Measurements from ENCODE around the gene FBXW7.

The FBXW7 gene

DNA sequence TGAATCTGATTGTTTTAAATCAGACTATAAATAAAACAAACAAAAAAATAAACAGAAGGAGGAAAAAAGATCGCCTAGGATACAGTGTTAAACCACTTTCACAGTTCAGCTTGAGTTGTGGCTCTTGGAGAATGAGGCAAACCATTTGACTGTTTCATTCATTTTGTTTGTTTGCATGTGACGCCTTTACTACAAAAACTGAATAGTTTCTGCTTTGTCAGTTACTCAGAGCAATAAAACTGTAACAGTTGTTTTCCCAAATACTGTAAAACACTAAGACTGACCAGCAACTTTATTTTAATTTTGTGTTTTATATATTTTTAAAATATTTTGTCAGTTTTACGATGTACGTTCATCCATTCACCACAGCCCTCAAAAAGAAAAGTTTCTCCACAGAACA, 214.5 kb downstream of the FBXW7 start:
- Histone ChIP-seq H3K4me3 (ENCODE audit: low read length in 2 of 2) (no peak overlapping the region), H3K27me3 (ENCODE audit: control insufficient read depth in 1 of 2, insufficient read depth in 2 of 2, low read length in 2 of 2) (no peaks in the 10 kb centered on the region), H3K9ac (ENCODE audit: low read length in 2 of 2) (no peak overlapping the region), H3K9me3 (ENCODE audit: control insufficient read depth in 2 of 2, low read length in 2 of 2) (no peaks in the 10 kb centered on the region), H3K27ac (ENCODE audit: low read length) (no peak overlapping the region), H3K36me3 (ENCODE audit: control insufficient read depth in 2 of 2, insufficient read depth in 2 of 2, low read length in 2 of 2) (peaks cover 4 to 10% of the 10 kb centered on the region in 2 donors), H3K4me1 (ENCODE audit: control insufficient read depth, insufficient read depth, low read length) (peaks cover 10% of the 10 kb centered on the region)

DNA sequence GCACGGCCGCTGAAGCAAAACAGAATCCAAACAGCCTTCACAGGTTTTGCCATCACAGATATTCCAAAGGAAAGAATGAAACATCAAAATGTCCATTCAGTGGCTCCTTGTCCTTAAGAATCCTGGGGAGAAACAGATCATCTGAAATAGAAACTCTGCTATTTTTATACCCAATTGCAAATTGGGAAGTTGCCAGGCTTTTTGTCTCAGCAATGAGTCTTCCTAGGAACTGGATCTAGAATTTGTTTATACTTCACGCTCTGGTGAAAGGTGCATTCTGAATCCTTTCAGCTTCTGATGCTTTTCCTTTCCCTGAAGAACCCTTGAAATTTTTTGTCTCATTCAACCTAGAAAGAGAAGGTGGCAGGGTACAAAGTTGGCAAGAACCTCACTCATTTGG, 218.9 kb downstream of the FBXW7 start:
- H3K27ac ChIP-seq (ENCODE audit: low read length) = no peak overlapping the region

DNA sequence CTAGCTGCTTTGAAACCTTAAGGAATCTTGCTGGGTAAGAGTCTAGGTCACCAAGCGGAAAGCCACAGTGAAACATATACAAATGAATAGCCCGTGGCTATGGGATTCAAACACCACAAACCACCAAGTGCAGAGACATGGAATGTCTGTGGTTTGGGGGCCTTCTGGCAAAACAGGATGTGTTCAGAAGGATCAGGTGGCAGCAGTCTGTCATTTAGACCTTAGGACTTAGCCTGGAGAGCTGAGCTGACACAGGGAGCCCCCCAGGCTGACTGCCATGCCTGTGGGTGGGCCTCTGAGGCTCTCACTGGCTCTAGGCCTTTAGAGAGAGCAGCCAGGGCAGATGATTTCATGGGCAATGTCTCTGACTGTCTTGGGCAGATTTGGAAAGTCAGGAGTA, 225.6 kb downstream of the FBXW7 start:
- no peaks in the 10 kb centered on the region for H3K27me3 ChIP-seq (ENCODE audit: control insufficient read depth in 1 of 2, insufficient read depth in 2 of 2, low read length in 2 of 2)
- no peaks in the 10 kb centered on the region for H3K36me3 ChIP-seq (ENCODE audit: control insufficient read depth in 2 of 2, insufficient read depth in 2 of 2, low read length in 2 of 2)
- H3K9me3 ChIP-seq (ENCODE audit: control insufficient read depth in 2 of 2, low read length in 2 of 2) = no peaks in the 10 kb centered on the region
- no peak overlapping the region for H3K9ac ChIP-seq (ENCODE audit: low read length in 2 of 2)
- H3K4me3 ChIP-seq (ENCODE audit: low read length in 2 of 2) = no peak overlapping the region
- no peak overlapping the region for H3K27ac ChIP-seq (ENCODE audit: low read length)
- H3K4me1 ChIP-seq (ENCODE audit: control insufficient read depth, insufficient read depth, low read length) = no peaks in the 10 kb centered on the region

More for the DNA sequence above, 218.9 kb downstream of the FBXW7 start:
- Histone ChIP-seq H3K4me1 (ENCODE audit: control insufficient read depth, insufficient read depth, low read length) (peaks cover 11% of the 10 kb centered on the region), H3K27me3 (ENCODE audit: control insufficient read depth in 1 of 2, insufficient read depth in 2 of 2, low read length in 2 of 2) (no peaks in the 10 kb centered on the region), H3K9ac (ENCODE audit: low read length in 2 of 2) (no peak overlapping the region), H3K36me3 (ENCODE audit: control insufficient read depth in 2 of 2, insufficient read depth in 2 of 2, low read length in 2 of 2) (no peaks in the 10 kb centered on the region), H3K9me3 (ENCODE audit: control insufficient read depth in 2 of 2, low read length in 2 of 2) (no peaks in the 10 kb centered on the region), H3K4me3 (ENCODE audit: low read length in 2 of 2) (no peak overlapping the region)

DNA sequence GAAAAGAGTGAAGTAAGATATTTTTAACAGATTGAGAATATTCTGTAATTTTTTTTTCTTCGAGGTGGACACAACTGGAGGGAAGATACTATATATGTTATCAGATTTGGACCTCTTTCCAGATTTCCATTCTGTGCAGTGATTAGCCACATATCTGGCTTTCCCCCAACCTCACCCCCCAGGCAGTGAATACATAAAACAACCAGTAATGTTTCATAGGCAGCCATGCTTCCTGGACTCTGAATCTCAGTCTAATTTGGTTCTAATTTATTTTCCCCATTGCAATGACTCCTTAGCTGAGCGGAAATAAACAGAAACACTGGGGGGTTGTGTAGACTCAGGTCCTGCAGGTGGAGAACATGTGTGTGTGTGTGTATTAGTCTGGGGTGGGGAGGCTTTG, 226.5 kb downstream of the FBXW7 start:
- Histone ChIP-seq H3K9me3 (ENCODE audit: control insufficient read depth in 2 of 2, low read length in 2 of 2) (no peaks in the 10 kb centered on the region), H3K4me3 (ENCODE audit: low read length in 2 of 2) (no peak overlapping the region)

DNA sequence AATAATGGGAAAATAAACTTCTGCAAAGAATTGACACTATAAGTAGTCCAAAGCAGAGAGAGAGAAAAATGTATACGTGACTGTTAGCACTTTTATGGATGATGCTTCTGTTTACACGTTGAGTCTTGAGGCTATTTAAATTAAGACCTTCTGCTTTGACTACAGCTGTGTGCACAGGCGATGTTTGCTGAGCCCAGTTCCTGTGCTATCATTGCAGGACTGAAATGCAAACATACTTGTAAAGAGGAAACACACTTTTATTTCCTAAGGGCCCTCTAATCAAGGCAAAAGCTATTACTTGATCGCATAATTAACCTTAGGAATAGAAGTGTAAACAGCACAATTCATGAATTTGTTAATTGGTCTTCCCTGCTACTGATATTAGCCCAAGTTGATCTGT, 226.9 kb downstream of the FBXW7 start:
- Histone ChIP-seq H3K4me1 (ENCODE audit: control insufficient read depth, insufficient read depth, low read length) (peaks cover 2% of the 10 kb centered on the region), H3K9ac (ENCODE audit: low read length in 2 of 2) (no peak overlapping the region), H3K36me3 (ENCODE audit: control insufficient read depth in 2 of 2, insufficient read depth in 2 of 2, low read length in 2 of 2) (no peaks in the 10 kb centered on the region), H3K27ac (ENCODE audit: low read length) (no peak overlapping the region), H3K27me3 (ENCODE audit: control insufficient read depth in 1 of 2, insufficient read depth in 2 of 2, low read length in 2 of 2) (no peaks in the 10 kb centered on the region), H3K9me3 (ENCODE audit: control insufficient read depth in 2 of 2, low read length in 2 of 2) (no peaks in the 10 kb centered on the region), H3K4me3 (ENCODE audit: low read length in 2 of 2) (no peak overlapping the region)

More for the DNA sequence above, 226.5 kb downstream of the FBXW7 start:
- no peaks in the 10 kb centered on the region for H3K36me3 ChIP-seq (ENCODE audit: control insufficient read depth in 2 of 2, insufficient read depth in 2 of 2, low read length in 2 of 2)
- no peaks in the 10 kb centered on the region for H3K27me3 ChIP-seq (ENCODE audit: control insufficient read depth in 1 of 2, insufficient read depth in 2 of 2, low read length in 2 of 2)
- H3K27ac ChIP-seq (ENCODE audit: low read length) = no peak overlapping the region
- H3K4me1 ChIP-seq (ENCODE audit: control insufficient read depth, insufficient read depth, low read length) = no peaks in the 10 kb centered on the region
- no peak overlapping the region for H3K9ac ChIP-seq (ENCODE audit: low read length in 2 of 2)

DNA sequence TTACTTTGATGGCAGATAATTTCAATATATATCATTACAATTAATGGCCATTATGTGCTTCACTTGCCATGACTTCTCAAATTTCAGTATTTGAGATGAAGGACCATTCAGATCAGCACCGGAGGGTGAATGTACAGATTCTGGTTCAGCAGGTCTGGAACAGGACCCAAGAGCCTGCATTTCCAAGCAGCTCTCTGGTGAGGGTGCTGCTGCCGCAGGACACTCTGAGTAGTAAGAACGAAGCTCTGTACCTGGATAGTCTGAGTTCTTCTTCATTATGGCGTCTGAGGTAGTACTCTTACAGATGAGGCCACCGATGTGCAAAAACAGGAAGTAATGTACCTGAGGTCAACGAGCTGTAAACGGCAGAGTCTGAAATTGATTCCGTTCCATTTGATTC, 228.2 kb downstream of the FBXW7 start:
- Histone ChIP-seq H3K4me1 (ENCODE audit: control insufficient read depth, insufficient read depth, low read length) (peaks cover 2% of the 10 kb centered on the region), H3K36me3 (ENCODE audit: control insufficient read depth in 2 of 2, insufficient read depth in 2 of 2, low read length in 2 of 2) (no peaks in the 10 kb centered on the region), H3K27me3 (ENCODE audit: control insufficient read depth in 1 of 2, insufficient read depth in 2 of 2, low read length in 2 of 2) (no peaks in the 10 kb centered on the region), H3K4me3 (ENCODE audit: low read length in 2 of 2) (no peak overlapping the region), H3K27ac (ENCODE audit: low read length) (no peak overlapping the region), H3K9me3 (ENCODE audit: control insufficient read depth in 2 of 2, low read length in 2 of 2) (no peaks in the 10 kb centered on the region), H3K9ac (ENCODE audit: low read length in 2 of 2) (no peak overlapping the region)

DNA sequence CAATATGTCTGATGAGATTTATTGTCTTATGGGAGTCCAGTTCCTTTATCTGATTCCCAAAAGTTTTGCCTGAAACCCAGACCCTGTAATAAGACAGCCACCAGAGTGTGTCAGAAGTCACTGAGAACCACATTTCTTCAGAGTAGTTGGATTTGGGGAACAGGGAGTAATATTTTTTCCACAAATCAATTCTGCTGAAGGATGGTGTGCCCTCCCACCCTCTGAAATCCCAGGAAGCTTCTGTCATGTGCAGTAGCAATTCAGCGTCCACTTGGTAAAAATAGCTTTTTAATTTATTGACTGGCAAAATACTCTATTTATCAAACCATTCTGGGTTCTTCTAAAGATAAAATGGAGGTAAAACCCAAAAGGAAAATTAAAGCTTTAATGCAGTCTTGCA, 229.4 kb downstream of the FBXW7 start:
- H3K36me3 ChIP-seq (ENCODE audit: control insufficient read depth in 2 of 2, insufficient read depth in 2 of 2, low read length in 2 of 2) = no peaks in the 10 kb centered on the region
- H3K4me3 ChIP-seq (ENCODE audit: low read length in 2 of 2) = no peak overlapping the region
- peaks cover 2% of the 10 kb centered on the region for H3K4me1 ChIP-seq (ENCODE audit: control insufficient read depth, insufficient read depth, low read length)
- no peak overlapping the region for H3K27ac ChIP-seq (ENCODE audit: low read length)
- no peak overlapping the region for H3K9ac ChIP-seq (ENCODE audit: low read length in 2 of 2)
- no peaks in the 10 kb centered on the region for H3K9me3 ChIP-seq (ENCODE audit: control insufficient read depth in 2 of 2, low read length in 2 of 2)
- no peaks in the 10 kb centered on the region for H3K27me3 ChIP-seq (ENCODE audit: control insufficient read depth in 1 of 2, insufficient read depth in 2 of 2, low read length in 2 of 2)

DNA sequence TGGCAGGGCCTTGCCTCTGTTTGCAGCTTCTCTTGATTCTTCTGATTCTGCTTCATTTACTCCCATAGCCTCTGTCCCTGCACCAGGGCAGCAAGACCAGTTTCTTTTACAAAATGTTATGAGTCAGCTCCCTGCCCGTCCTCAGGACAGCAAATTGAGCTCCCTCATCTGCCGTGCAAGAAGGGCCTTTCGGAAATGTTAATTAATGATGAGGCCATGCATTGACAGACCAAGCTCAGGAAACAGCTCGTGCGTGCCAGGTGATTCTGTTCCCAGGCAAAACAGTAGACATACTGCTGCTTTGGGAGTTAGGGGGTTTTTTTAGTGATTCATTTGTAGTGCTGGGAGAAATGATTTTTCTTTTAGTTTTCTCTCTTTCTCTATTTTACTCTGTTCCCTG, 231.7 kb downstream of the FBXW7 start:
- H3K4me3 ChIP-seq (ENCODE audit: low read length in 2 of 2) = no peak overlapping the region
- H3K27me3 ChIP-seq (ENCODE audit: control insufficient read depth in 1 of 2, insufficient read depth in 2 of 2, low read length in 2 of 2) = no peaks in the 10 kb centered on the region
- H3K27ac ChIP-seq (ENCODE audit: low read length) = no peak overlapping the region
- H3K36me3 ChIP-seq (ENCODE audit: control insufficient read depth in 2 of 2, insufficient read depth in 2 of 2, low read length in 2 of 2) = no peaks in the 10 kb centered on the region
- H3K9me3 ChIP-seq (ENCODE audit: control insufficient read depth in 2 of 2, low read length in 2 of 2) = no peaks in the 10 kb centered on the region
- H3K4me1 ChIP-seq (ENCODE audit: control insufficient read depth, insufficient read depth, low read length) = peaks cover 2% of the 10 kb centered on the region
- no peak overlapping the region for H3K9ac ChIP-seq (ENCODE audit: low read length in 2 of 2)

DNA sequence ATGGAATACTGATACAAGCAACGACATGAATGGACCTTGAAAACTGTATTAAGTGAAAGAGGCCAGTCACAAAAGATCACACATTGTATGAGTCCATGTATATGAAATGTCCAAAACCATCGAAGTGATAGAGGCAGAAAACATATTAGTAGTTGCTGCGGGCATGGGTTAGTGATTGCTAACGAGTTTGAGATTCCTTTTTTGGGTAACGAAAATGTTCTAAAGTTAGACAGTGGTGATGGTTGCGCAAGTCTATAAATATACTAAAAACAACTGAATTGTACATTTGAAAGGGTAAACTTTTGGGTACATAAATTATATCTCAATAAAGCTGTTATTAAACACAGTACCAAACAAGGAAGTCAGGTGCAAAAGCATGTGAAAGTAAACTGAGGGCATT, 234.5 kb downstream of the FBXW7 start:
- Histone ChIP-seq H3K27ac (ENCODE audit: low read length) (no peak overlapping the region), H3K27me3 (ENCODE audit: control insufficient read depth in 1 of 2, insufficient read depth in 2 of 2, low read length in 2 of 2) (no peaks in the 10 kb centered on the region), H3K9ac (ENCODE audit: low read length in 2 of 2) (no peak overlapping the region), H3K4me3 (ENCODE audit: low read length in 2 of 2) (no peak overlapping the region), H3K9me3 (ENCODE audit: control insufficient read depth in 2 of 2, low read length in 2 of 2) (no peaks in the 10 kb centered on the region), H3K4me1 (ENCODE audit: control insufficient read depth, insufficient read depth, low read length) (peaks cover 2% of the 10 kb centered on the region), H3K36me3 (ENCODE audit: control insufficient read depth in 2 of 2, insufficient read depth in 2 of 2, low read length in 2 of 2) (no peaks in the 10 kb centered on the region)

DNA sequence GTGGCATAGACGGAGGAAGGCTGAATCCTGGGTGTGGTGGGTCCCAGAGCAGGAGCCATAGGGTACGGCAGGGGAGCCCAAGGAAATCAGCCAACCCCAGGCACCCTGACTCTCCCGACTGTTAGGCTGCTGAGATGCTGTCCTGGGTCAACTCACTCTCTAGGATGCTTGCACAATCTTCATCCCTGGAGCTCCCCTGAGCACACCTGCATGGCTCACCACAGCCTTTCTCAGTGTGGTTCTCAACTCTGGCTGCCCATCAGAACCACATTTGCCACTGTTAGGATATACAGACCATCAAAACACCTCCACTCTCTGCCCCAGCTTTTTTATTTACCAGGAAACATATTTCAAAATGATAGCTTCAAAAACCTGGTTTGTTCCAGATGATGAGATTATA, 236.3 kb downstream of the FBXW7 start:
- Histone ChIP-seq H3K4me3 (ENCODE audit: low read length in 2 of 2) (no peak overlapping the region), H3K9me3 (ENCODE audit: control insufficient read depth in 2 of 2, low read length in 2 of 2) (no peaks in the 10 kb centered on the region), H3K9ac (ENCODE audit: low read length in 2 of 2) (no peak overlapping the region), H3K36me3 (ENCODE audit: control insufficient read depth in 2 of 2, insufficient read depth in 2 of 2, low read length in 2 of 2) (no peaks in the 10 kb centered on the region), H3K27ac (ENCODE audit: low read length) (no peak overlapping the region), H3K4me1 (ENCODE audit: control insufficient read depth, insufficient read depth, low read length) (peaks cover 2% of the 10 kb centered on the region), H3K27me3 (ENCODE audit: control insufficient read depth in 1 of 2, insufficient read depth in 2 of 2, low read length in 2 of 2) (no peaks in the 10 kb centered on the region)

DNA sequence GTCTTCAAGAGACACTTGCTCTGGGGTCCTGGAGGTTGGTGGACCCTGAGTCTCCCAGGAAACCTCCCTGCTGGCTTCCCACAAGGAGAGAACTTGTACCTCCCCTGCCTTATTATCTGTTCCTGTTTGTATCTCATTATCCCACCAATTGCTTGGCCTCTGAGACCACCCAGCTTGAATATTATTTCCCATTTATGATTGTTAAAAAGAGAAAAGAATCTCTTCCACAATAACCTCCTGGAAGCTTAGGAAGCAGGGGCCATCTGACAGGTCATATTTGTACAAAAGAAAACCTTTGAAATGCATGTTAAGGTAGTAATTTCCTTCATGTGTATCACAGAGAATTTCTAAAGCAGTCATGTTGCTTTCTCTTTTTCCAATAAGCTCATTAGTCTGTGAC, 239.5 kb downstream of the FBXW7 start:
- H3K9me3 ChIP-seq (ENCODE audit: control insufficient read depth in 2 of 2, low read length in 2 of 2) = no peaks in the 10 kb centered on the region
- H3K4me3 ChIP-seq (ENCODE audit: low read length in 2 of 2) = no peak overlapping the region
- H3K36me3 ChIP-seq (ENCODE audit: control insufficient read depth in 2 of 2, insufficient read depth in 2 of 2, low read length in 2 of 2) = no peaks in the 10 kb centered on the region
- H3K27me3 ChIP-seq (ENCODE audit: control insufficient read depth in 1 of 2, insufficient read depth in 2 of 2, low read length in 2 of 2) = no peaks in the 10 kb centered on the region
- no peaks in the 10 kb centered on the region for H3K4me1 ChIP-seq (ENCODE audit: control insufficient read depth, insufficient read depth, low read length)
- no peak overlapping the region for H3K27ac ChIP-seq (ENCODE audit: low read length)
- no peak overlapping the region for H3K9ac ChIP-seq (ENCODE audit: low read length in 2 of 2)

DNA sequence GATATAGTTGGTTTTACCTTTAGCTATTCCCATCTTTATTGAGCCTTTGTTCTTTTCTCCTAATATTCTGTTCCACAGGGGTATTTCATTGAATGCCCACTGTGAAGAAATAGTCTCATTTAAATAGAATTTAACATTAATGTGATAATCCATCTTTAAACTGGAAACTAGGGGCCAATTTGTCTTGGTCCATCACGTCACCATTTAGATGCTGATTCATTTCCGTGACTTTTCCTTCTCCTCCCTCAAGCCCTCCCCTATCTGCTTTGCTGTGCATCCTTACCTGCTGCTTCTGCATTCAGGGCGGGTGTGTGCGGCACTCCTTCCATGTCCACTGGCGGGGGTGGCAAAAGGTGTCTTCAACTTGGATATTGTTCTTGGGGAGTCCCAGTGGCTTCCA, 241.1 kb downstream of the FBXW7 start:
- Histone ChIP-seq H3K4me1 (ENCODE audit: control insufficient read depth, insufficient read depth, low read length) (no peaks in the 10 kb centered on the region), H3K9me3 (ENCODE audit: control insufficient read depth in 2 of 2, low read length in 2 of 2) (no peaks in the 10 kb centered on the region), H3K27me3 (ENCODE audit: control insufficient read depth in 1 of 2, insufficient read depth in 2 of 2, low read length in 2 of 2) (no peaks in the 10 kb centered on the region), H3K27ac (ENCODE audit: low read length) (no peak overlapping the region), H3K4me3 (ENCODE audit: low read length in 2 of 2) (no peak overlapping the region), H3K36me3 (ENCODE audit: control insufficient read depth in 2 of 2, insufficient read depth in 2 of 2, low read length in 2 of 2) (no peaks in the 10 kb centered on the region), H3K9ac (ENCODE audit: low read length in 2 of 2) (no peak overlapping the region)

All from stomach smooth muscle (tissue), 2 donors.